Measurements from ENCODE around the gene SLC16A3.

SLC16A3 gene

GRCh38 chr17:82287868-82288801 lies 59.3 kb downstream of the SLC16A3 start:
- no peak for DNase-seq

Data from SW 1271 (cell line).